OCI-M1 (cell line): ENCODE measurements around the gene TNFSF4.
A peak's percentile ranks its signal among the peaks of the same experiment; 100 is the strongest.
"Not testable (repeated sequence)": the region's sequence is repeated elsewhere in the genome, so short reads cannot be mapped to it uniquely, and the experiment has no call there.

Experiments
- DNase-seq: peaks from one replicate; lab custom pipeline; 2025; lab: John Stamatoyannopoulos, UW

TNFSF4 gene, protein sequence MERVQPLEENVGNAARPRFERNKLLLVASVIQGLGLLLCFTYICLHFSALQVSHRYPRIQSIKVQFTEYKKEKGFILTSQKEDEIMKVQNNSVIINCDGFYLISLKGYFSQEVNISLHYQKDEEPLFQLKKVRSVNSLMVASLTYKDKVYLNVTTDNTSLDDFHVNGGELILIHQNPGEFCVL

DNA sequence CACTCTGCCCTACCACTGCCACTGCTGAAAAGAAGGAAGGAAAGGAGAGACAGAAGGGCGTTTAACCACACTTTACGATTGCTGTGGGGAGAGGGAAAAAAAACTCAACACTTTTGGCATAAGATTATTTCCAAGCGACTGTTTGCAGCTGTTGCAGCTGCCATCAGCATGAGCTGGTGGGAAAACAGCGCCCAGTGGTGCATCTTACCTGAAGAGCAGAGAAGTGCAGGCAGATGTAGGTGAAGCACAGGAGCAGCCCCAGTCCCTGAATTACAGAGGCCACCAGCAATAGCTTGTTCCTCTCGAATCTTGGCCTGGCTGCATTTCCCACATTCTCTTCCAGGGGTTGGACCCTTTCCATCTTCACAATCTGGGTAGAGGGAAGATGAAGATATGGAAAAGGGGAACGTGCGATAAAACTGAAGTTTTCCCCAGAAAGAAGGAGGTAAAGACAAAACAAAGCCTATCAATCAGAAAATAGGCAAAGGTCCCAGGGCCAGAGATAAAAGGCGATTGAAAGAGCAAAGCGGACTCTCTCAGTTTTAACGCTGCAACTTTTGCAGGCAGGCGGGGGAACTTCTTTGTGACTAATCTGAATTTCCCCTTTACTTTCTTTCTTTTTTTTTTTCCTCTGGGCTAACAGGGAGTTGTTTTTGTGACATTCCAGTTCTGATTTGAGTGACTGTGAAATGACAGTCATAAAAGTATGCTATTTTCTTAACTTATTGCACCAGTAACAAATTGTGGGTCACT is at the start of gene TNFSF4:
Gene TNFSF4 (minus strand): TSS at position 516 of the 753 bp plus-strand sequence. CDS start 155 bp downstream, at position 361.
- peak; percentile 57 for DNase-seq

DNA sequence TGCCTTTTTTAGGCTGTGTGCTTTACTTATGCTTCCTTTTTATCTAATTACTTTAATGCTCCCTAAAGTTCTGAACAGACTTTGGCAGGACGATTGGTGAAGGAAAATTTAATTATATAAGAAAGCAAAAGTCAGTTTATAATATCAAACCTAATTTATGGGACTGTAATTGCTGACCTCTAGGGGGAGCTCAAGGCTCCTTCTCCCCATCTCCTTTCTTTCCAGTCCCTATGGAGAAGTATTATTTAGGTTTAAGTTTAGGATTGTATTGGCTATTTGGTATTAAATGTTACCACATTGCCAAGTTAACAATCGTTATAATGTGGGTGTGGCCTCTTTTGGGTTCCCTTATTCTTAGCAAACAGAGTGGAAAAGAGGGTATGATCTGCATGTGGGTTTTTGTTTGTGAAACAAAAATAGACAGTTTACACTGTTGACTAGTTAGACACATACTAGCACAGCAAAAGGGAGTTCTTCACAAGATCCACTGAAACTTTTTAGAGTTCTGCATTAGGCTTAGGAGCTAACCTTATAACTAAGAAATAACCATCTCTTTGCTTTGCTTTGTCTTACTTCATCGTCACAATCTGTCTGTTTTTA is 48.2 kb upstream of the TNFSF4 start:
- DNase-seq: peak; percentile 72

DNA sequence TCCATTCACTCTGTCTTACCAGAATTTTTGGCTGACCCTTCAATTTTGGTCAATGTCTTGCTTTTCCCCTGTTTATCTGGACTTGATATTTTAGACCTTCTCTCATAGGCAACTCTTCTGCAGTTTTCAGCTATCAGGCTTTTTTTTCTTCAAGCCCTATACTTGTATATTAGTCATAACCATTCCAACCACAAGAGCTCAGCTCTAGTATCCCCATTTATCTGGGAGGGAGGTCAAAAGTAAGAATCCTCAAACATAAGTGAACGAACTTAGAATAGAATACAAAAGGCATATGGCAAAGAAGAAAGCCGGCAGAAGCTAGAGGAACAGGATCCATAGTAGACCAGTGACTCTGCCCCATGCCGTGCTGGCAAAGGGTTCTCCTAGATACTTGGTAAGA is 45.9 kb upstream of the TNFSF4 start:
- no peak for DNase-seq

DNA sequence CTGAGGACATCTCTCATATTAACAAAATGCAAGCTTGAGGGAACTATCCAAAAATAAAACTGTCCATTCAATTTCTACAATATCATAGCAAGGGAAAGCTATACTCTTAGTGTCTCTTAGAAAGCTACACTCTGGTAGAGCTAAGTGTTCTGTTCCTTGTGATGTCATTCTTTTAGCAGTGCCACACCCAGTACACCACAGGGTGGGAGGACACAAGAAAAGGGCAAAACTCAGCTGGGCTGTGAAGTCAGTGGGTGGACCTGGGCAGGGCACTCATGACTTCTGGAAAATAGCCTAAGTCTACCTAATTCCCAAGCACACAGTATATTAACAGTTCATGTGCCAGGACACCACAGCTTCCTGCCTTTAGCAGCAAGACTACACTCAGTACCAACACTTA is 42.2 kb upstream of the TNFSF4 start:
- peak; percentile 34 for DNase-seq

DNA sequence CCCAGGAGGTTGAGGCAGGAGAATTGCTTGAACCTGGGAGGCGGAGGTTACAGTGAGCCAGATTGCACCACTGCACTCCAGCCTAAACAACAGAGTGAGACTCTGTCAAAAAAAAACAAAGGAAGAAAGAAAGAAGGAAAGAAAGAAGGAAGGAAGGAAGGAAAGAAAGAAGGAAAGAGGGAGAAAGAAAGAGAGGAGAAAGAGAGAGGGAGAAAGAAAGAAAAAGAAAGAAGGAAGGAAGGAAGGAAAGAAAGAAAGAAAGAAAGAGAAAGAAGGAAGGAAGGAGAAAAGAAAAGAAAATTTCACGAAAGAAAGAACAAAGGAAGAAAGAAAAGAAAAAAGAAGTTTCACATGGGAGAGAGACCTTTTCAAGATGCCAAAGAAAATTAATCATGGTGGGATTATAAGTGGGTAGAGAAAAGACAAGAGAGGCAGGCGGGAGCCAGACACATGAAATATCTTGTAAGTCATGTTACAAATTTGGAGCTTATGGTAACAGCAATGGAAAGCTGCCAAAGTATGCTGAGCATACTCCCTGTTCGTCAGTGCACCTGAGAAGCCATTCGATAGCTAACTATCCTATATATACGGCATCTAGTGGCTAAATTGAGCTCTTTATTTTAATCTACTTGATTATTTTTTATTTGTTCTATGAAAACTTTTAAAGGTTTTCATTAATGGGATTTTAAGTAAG is 41.3 kb upstream of the TNFSF4 start:
- no peak for DNase-seq

DNA sequence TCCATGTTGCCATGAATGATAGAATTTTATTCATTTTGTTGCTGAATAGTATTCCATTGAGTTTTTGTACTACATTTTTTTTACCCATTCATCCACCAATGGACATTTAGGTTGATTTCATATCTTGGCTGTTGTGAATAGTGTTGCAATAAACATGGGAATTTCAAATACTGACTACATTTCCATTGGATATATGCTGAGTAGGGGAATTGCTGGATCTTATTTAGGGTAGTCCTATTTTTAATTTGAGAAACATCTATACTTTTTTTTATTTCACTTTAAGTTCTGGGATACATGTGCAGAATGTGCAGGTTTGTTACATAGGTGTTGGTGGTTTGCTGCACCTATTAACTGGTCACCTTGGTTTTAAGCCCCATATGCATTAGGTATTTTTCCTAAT is 38.8 kb upstream of the TNFSF4 start:
- no peak for DNase-seq

DNA sequence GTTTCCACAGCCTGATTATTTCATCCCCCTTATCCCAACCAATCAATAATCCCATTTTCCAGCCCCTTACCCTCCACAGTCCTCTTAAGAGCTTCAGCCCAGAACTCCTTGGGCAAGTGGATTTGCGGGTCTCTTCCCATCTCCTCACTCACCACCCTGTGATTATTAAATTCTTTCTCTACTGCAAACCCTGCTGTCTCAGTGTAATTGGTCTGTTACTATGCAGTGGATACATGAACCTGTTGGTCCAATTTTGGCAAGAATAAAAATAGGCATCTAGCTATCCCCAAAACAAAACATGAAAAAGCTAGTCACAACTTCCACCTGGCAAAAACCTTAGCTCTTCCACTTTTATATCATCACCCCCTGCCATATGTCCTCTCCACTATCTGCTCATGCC is 36.2 kb upstream of the TNFSF4 start:
- DNase-seq: no peak

DNA sequence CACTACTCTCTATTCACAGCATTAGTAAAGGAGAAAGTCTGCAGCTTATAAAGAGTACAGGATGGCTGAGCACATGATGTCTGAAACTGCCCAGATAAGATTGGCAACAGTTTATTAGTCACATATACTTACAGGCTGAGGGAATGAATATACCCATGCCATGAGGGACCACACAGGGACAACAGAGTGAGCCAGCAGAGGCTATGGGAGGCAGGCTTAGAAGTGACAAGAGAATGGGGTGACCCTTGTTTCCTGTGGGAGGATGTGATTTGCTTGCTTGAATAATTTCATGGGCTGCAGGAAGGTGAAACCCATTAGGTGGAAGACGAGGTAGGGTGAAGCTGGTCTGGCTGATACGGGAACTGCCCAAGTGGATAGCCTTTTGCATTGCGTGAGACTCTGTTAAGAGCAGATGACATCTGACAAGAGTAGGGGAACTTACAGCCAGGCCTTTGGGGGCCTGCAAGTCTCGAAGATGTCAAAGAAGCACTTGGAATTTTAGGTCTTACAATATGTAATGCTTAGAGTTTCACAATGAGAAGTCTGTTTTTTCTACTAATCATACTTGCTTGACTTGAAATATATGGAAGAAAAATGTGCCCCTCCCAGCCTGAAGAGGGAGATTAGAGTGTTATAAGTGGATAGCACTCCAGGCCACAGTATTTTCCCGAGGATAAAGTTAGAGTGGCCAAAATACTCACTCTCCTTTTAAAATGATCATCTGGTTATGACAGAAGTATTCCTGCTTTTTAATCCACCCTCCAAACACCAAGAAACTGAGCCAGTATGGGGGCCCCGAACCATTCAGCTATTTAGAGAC is 34.6 kb upstream of the TNFSF4 start:
- no peak for DNase-seq

DNA sequence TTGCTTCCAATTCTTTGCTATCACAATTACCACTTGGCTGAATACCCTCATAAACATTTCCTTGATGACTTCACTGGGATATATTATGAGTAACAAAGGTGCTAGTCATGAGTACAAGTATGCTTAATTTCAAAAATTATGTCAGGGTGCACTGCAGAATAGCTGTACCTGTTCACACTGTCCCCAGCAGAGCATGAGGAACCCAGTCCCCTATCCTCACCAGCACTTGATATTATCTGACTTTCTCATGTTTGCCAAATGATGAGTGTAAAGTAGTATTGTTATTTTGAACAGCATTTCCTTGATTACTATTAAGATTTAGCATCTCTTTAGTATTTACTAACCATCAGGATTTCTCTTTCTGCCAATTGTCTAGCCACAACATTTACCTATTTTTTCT is 33.5 kb upstream of the TNFSF4 start:
- DNase-seq: no peak

DNA sequence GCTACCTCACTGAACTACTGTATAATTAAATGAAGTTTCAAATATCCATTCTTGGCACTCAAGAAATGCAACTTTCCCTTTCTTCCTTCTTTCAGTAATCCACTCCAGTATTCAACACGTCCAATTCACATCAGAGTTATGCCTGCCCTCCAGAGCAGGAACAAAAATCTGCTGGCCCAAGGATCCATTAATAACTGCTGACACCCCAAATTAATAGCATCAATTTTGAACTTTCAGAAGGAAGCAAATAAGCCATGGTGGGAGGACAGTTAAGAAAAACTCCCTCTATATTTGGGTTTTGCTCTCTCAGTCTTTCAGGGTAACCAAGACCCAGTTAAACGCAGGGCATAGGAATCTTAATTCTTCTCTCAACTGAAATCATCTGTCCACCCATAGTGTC is 31.9 kb upstream of the TNFSF4 start:
- DNase-seq: no peak

DNA sequence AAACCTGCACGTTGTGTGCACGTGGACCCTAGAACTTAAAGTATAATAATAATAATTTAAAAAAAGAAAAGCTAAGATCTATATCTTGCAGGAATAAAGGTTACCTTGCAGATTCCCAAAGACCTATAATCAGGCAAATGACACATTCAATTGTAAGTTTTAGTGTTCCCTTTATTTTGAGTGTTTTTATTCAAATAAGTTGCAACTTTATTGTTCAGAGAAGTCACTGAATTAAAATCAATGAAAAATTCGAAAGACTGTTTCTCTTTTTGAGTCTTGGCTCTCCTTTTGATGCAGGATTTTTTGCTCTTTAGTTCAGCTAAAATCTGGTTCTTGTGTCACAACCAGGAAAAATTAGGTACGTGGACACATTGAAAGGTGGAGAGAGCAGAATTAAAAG is 27.8 kb upstream of the TNFSF4 start:
- no peak for DNase-seq

DNA sequence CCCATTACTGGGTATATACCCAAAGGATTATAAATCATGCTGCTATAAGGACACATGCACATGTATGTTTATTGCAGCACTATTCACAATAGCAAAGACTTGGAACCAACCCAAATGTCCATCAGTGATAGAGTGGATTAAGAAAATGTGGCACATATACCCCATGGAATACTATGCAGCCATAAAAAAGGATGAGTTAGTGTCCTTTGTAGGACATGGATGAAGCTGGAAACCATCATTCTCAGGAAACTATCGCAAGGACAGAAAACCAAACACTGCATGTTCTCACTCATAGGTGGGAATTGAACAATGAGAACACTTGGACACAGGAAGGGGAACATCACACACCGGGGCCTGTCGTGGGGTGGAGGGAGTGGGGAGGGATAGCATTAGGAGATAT is 27.3 kb upstream of the TNFSF4 start:
- DNase-seq: not testable (repeated sequence)

DNA sequence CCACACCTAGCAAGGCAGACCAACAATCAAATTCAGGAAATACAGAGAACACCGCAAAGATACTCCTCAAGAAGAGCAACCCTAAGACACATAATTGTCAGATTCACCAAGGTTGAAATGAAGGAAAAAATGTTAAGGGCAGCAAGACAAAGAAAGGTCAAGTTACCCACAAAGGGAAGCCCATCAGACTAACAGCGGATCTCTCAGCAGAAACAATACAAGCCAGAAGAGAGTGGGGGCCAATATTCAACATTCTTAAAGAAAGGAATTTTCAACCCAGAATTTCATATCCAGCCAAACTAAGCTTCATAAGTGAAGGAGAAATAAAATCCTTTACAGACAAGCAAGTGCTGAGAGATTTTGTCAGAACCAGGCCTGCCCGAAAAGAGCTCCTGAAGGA is 21.9 kb upstream of the TNFSF4 start:
- not testable (repeated sequence) for DNase-seq

DNA sequence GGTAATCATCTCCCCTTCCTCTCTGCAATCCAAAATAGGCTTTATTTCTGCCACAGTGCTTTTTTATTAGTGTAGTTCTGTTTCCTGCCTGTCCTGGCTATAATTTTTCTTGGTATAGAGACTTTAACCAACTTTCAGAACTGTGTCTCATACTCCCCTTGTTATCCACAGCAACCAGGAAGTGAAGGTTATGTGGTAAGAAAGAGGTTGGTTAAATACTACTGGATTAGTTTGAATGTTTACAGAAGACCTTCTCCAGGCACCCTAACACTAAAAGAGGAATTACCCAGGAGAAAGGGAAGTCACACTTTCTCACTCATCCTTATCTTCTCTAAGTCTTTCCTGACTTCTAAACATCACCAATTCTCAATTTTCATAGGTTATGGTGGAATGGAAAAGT is 17.8 kb upstream of the TNFSF4 start:
- no peak for DNase-seq

DNA sequence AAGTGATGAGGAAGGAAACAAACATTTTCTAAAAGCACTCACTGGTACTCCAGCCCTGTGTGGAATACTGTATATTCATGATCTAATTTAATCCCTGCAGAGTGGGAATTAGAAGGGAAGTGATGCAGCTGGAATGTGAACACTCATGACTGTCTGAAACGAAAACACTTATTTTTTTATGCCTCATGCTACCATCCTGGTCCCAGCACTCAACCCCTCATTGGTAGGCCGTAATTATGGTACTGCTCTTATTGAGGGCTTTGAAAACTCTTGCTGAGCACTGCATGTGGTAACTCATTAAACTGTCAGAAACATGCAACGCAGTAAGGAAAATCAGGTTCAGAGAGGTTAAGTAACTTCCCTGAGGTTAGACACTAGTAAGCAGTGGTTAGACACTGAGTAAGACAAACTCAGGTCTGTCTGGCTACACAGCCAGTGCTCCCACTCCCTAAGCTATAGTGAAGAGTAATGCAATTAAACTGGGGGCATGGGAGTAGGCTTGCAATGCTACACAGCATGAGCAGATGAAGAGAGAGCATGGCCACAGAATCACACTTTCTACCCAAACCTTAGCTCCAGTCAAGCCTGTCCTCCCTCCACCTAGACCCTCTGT is 17.3 kb upstream of the TNFSF4 start:
- no peak for DNase-seq

DNA sequence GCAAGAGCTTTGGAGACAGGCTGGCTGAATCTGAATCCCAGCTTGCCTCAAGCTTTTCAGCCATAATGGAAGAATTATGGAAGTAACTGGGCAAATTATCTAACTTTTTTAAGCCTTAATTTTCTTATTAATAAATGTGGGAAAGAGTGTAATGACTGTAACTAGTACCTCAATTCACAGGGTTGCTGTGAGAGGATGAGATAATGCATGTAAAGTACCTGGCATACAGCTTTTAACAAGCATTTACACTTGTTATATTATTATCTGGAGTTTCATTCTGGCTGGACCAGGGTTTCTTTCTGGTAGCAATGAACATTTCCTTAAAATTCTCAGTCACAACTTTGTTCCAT is 15.9 kb upstream of the TNFSF4 start:
- no peak for DNase-seq

DNA sequence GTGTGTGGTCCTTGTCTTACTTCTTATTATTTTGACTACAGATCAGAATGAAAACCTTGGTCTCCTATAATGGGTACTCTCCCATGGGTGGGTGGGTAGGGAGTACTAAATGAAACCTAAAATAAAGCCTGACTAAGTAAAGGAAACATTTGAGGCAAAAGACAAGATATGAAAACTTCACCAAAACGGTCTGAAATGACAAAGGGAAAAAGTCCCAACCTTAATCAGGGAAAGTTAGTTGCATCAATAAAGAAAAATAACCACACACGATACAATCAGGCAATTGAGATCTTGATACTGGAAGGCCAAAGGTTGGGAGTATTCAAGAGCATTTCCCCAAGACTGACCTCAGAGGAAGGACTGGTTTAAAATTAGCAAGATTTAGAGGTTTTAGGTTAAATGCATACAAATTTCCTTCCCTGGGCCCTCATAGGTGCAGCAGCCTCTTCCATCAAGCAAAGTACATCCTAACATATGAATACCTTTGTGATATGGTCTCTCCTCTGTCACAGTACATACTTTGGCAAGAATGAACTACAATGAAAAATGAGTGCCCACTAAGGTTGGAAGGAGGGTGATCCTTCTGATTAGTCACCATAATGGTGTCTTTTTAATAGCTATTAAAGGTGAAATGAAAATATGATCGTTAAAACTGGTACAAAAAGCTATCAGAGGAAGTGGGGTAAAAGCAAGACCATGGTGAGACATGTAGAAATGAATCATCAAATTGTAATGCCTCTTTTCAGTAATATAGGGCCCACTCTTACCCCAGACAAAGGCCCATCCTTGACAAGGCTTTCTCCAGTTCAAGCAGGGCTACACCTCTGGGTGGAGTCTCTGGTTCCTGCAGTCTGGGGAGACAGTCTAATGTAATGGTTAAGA is 15.3 kb upstream of the TNFSF4 start:
- no peak for DNase-seq

DNA sequence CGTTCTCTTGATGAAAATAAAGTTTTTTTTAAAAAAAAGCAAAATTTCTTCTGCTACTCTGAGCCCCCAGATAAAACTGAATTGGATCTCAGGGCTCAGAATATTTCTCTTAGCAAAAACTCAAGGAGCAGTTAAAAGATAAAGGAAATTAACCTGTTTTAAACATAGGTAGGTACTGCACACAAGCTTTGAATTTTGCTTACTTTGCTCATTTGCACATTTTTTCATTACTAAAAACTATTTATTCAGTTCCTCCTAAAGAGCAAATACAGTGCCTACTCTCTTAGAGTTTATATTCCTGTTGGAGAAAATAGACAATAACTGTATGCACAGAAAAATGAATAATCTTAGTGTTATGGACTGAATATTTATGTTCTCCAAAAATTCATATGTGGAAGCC is 13.0 kb upstream of the TNFSF4 start:
- no peak for DNase-seq

DNA sequence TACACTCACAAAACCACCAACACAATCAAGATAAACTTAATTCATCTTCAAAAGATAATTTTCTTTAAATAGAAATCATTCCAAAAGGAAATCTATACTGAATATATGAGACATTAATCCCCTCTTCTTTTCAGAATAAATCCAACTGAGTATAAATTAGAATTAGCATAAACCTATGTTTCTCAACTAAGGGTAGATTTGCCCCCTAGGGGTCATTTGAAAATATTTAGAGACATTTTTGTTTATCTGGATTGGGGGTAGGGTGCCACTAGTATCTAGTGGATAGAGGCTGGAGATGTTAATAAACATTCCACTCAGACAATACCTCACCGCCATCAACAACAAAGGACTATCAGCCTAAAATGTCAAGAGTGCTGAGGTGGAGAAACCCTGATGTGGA is 6.5 kb upstream of the TNFSF4 start:
- DNase-seq: peak; percentile 49

DNA sequence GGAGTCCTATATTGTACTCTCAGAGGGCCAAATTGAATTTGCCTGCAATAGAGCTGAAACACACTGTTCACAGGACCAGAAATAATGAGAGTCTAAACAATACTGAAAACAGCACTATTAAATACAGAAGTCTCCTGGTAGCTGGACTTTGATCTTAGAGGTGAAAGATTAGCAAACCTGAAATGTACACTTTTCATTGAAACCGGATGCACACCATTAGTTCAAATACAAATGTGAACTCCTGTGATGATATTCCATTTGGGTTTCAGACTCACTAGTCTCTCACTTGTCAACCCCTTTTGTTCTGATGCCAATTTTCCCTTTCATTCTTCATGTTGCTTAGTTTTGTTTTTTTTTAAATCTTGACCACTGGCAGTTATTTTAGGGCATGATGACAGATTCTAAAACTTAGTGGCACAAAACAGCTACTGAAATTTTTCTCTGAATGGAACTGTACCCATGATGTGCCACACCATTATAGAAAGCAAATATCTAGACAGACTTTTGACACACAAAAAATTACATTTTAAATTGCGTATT is 5.9 kb upstream of the TNFSF4 start:
- no peak for DNase-seq
